BJ (cell line): ENCODE results near the gene AMACR. TPM values are rescaled to one million over a fixed set of nuclear protein-coding genes. Genes with fewer than 3 reads are reported as not detected.

Experiments
- CTCF ChIA-PET: fragments of 350-600 bp; formaldehyde crosslinking; extraction: SDS; loops from one replicate; lab custom pipeline; 2021; ENCODE audit warnings: antibody characterized with exemption, inconsistent platforms; lab: Yijun Ruan, JAX
- POLR2A ChIA-PET: fragments of 300-600 bp; sonication (Branson Sonifier 250); formaldehyde crosslinking; extraction: SDS; loops from one replicate; lab custom pipeline; 2021; ENCODE audit warnings: antibody characterized with exemption; lab: Charles Lee
- DNase-seq: peaks from one replicate; pipeline ENCODE4 v3.0.0-alpha.2; 2011; ENCODE audit warnings: low read depth
- H3K27me3 ChIP-seq: 2 replicates; pipeline ENCODE4 v1.6.0; 2011; ENCODE audit warnings: low read length; ENCODE audit not compliant: control insufficient read depth, insufficient read depth
- H3K36me3 ChIP-seq: 2 replicates; pipeline ENCODE4 v1.5.1; 2011; ENCODE audit warnings: low read length; ENCODE audit not compliant: control insufficient read depth, insufficient read depth
- H3K4me3 ChIP-seq: 2 replicates; pipeline ENCODE4 v1.5.1; 2011; ENCODE audit warnings: low read depth, mild to moderate bottlenecking, control low read depth, low read length
- polyA plus RNA-seq: library from polyadenylated mRNA; depleted of rRNA; stranded (reverse); fragments of >200 nt; gene quantifications from 2 replicates; pipeline ENCODE4 v1.2.3, GENCODE V29; 2011
- TF ChIP-seq, protein P1 (sequence below): IDR thresholded peaks from 2 replicates; pipeline ENCODE4 v1.5.1; 2011; ENCODE audit warnings: low read depth, mild to moderate bottlenecking, control low read depth, inconsistent platforms, low read length, moderate library complexity; ENCODE audit not compliant: insufficient read depth

Gene AMACR
- polyA plus RNA-seq, 1 experiment, result 7.1 TPM

DNA sequence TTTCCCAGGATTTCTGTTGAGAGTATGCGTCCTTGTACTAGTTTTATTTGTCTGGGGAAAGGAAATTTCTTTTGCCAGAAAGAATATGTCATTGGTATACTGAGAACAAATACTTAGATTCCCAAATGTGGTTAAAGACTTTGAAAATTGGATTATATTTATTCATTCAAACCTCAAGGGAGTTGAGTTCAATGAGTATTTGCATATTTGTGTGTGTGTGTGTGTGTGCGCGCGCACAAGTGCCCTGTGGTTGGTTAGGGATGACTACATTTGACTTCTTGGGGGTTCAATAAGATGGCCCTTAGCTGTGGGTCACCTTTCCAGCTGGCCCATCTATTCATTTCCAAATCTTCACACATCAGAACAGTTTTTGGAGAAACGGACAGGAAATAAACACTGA is 66.8 kb downstream of the AMACR start:
- DNase-seq, result no peak
- Histone ChIP-seq H3K27me3 (peaks cover 48% of the 10 kb centered on the region), H3K36me3 (no peaks in the 10 kb centered on the region), H3K4me3 (no peak overlapping the region)
- TF ChIP-seq, protein P1, sequence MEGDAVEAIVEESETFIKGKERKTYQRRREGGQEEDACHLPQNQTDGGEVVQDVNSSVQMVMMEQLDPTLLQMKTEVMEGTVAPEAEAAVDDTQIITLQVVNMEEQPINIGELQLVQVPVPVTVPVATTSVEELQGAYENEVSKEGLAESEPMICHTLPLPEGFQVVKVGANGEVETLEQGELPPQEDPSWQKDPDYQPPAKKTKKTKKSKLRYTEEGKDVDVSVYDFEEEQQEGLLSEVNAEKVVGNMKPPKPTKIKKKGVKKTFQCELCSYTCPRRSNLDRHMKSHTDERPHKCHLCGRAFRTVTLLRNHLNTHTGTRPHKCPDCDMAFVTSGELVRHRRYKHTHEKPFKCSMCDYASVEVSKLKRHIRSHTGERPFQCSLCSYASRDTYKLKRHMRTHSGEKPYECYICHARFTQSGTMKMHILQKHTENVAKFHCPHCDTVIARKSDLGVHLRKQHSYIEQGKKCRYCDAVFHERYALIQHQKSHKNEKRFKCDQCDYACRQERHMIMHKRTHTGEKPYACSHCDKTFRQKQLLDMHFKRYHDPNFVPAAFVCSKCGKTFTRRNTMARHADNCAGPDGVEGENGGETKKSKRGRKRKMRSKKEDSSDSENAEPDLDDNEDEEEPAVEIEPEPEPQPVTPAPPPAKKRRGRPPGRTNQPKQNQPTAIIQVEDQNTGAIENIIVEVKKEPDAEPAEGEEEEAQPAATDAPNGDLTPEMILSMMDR, result no peak
- POLR2A ChIA-PET, result no interaction called here
- CTCF ChIA-PET, result interaction anchor here (3.0 kb wide), 1 partner anchor 29 kb away, joined by 15 read pairs; no protein-coding TSS in a partner anchor

DNA sequence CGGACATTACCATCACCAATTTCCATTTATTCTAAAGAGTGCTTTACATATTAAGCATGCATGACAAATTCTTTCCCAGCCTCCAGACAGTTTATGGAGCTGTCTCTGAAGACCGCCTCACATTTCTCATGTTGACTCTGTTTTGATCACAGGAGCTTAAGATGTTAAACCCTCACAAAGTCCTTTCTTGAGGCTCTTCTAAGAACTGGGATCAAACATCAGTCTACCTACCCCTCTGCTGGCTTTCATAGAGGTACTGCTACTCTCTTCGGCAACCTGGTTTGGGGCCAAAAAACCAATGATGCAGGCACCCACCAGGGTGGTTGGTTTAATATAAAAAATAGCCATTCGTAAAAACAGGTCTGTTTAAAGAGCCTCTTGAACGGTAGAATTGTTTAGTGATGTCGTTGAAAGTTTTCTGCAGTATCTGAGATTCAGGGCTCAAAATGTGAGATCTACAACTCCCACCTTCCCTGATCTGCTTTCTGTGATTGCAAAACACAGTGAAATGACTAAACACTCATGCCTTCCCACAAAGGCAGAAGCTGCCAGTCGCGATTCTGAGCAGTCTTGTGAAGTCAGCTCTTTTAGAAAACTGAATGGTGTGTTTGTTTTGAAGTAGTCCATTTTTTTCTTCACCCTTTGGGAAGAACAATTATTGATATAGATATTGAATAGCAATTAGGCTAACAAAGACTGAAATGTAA is 68.1 kb downstream of the AMACR start:
- CTCF ChIA-PET, result interaction anchor here (0.5 to 3.0 kb wide), 4 partner anchors 8 to 135 kb away, joined by 3 to 15 read pairs (median 3); no protein-coding TSS in a partner anchor
- no peak for DNase-seq

DNA sequence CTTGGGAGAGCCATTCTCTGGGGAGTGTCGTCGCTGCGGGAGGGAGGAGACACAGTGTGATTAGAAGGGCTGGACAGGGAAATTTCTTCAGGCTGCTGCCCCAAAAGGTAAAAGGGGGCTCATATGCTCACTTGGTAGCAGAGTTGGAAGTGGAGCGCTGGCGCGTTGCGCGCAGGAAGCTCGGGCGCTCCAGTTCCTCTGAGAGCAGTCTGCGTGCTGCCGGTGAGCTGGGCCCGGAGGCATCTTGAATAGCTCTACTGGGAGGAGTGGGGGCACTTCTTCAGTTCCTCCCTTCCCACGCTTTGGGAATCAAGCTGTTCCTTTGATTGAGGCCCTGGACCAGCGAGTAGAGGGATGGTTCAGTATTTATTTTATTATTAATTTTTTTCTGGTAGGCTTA is 69.0 kb downstream of the AMACR start:
- ChIA-PET POLR2A (no interaction called here), CTCF (interaction anchor here (0.8 to 3.0 kb wide), 2 partner anchors 8 to 31 kb away, joined by 3 to 15 read pairs; no protein-coding TSS in a partner anchor)
- DNase-seq, result no peak
- Histone ChIP-seq H3K36me3 (no peaks in the 10 kb centered on the region), H3K4me3 (no peak overlapping the region), H3K27me3 (peaks cover 45% of the 10 kb centered on the region)
- TF ChIP-seq, protein P1, result no peak

More for the DNA sequence above, 68.1 kb downstream of the AMACR start:
- Histone ChIP-seq H3K36me3 (no peaks in the 10 kb centered on the region), H3K4me3 (no peak overlapping the region), H3K27me3 (peaks cover 47% of the 10 kb centered on the region)
- TF ChIP-seq, protein P1, result no peak
- POLR2A ChIA-PET, result no interaction called here

DNA sequence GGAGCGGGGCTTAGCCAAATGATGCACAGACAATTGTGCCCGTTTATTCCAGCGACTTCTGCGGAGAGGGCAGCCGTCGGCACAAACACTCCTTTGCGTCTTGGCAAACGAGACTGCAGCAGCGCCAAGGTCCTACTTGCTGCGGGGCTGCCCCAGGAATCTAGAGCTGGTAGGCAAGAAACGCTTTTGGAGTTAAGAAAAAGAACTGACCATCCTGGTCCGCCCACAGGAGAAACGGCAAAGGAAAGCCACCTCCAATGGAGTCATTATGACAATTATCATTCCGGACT is 69.4 kb downstream of the AMACR start:
- POLR2A ChIA-PET, result no interaction called here
- CTCF ChIA-PET, result interaction anchor here (3.0 kb wide), 1 partner anchor 31 kb away, joined by 15 read pairs; no protein-coding TSS in a partner anchor

DNA sequence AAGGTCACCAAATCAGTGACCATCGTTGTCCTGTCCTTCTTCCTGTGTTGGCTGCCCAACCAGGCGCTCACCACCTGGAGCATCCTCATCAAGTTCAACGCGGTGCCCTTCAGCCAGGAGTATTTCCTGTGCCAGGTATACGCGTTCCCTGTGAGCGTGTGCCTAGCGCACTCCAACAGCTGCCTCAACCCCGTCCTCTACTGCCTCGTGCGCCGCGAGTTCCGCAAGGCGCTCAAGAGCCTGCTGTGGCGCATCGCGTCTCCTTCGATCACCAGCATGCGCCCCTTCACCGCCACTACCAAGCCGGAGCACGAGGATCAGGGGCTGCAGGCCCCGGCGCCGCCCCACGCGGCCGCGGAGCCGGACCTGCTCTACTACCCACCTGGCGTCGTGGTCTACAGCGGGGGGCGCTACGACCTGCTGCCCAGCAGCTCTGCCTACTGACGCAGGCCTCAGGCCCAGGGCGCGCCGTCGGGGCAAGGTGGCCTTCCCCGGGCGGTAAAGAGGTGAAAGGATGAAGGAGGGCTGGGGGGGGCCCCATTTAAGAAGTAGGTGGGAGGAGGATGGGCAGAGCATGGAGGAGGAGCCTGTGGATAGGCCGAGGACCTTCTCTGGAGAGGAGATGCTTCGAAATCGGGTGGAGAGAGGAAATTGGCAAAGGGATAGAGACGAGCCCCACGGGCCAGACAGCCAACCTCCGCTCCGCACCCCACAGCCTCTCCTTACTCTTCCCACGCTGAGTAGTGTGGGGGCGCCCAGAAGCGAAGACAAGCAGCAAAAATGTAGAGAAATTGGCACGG is 69.9 kb downstream of the AMACR start:
- ChIA-PET CTCF (interaction anchor here (3.0 kb wide), 1 partner anchor 32 kb away, joined by 15 read pairs; no protein-coding TSS in a partner anchor), POLR2A (no interaction called here)
- H3K27me3 ChIP-seq, result peaks cover 44% of the 10 kb centered on the region

More for the DNA sequence above, 69.4 kb downstream of the AMACR start:
- no peak overlapping the region for H3K4me3 ChIP-seq
- TF ChIP-seq, protein P1, result no peak
- H3K27me3 ChIP-seq, result peaks cover 44% of the 10 kb centered on the region
- no peak for DNase-seq
- H3K36me3 ChIP-seq, result no peaks in the 10 kb centered on the region

More for the DNA sequence above, 69.9 kb downstream of the AMACR start:
- Histone ChIP-seq H3K4me3 (no peak overlapping the region), H3K36me3 (no peaks in the 10 kb centered on the region)
- DNase-seq, result no peak
- TF ChIP-seq, protein P1, result no peak
